Transverse colon (tissue), 4 donors: ENCODE measurements around the gene PPARD. TPM values are rescaled to one million over a fixed set of nuclear protein-coding genes. Genes with fewer than 3 reads are reported as not detected.

Experiments used
- DNase-seq: peaks from one replicate; pipeline ENCODE4 v3.0.0-alpha.2; 2019
- H3K27ac ChIP-seq, 4 donors: fragments of 200-600 bp; sonication (generic); 2 replicates each; pipeline ENCODE4 v1.5.1; 2016 to 2018; ENCODE audit warnings: inconsistent platforms in 4 of 4
- H3K27me3 ChIP-seq: fragments of 200-600 bp; sonication (generic); 2 replicates; pipeline ENCODE4 v1.5.1; 2017; ENCODE audit warnings: inconsistent platforms
- H3K36me3 ChIP-seq, 4 donors: fragments of 200-600 bp; sonication (generic); 2 replicates each; pipeline ENCODE4 v1.5.1; 2017 to 2019; ENCODE audit warnings: inconsistent platforms in 4 of 4
- H3K4me1 ChIP-seq, 4 donors: fragments of 200-600 bp; sonication (generic); 2 replicates each; pipeline ENCODE4 v1.5.1; 2017 to 2020; ENCODE audit warnings: inconsistent platforms in 4 of 4
- H3K4me3 ChIP-seq, 4 donors: fragments of 200-600 bp; sonication (generic); 1 replicate in 1 of 4; 2 replicates in 3 of 4; pipeline versions ENCODE4 v1.5.1 to v1.6.1; 2017 to 2019; ENCODE audit warnings: inconsistent platforms in 4 of 4
- H3K9me3 ChIP-seq, 2 donors: fragments of 200-600 bp; sonication (generic); 2 replicates each; pipeline ENCODE4 v1.5.1; 2017 to 2019; ENCODE audit warnings: inconsistent platforms in 2 of 2
- EP300 ChIP-seq: sonication (generic); formaldehyde crosslinking; IDR thresholded peaks from one replicate; pipeline ENCODE4 v1.6.1; 2017; ENCODE audit warnings: antibody characterized with exemption, low read depth
- POLR2A ChIP-seq: fragments of 450-650 bp; IDR thresholded peaks from one replicate; pipeline ENCODE4 v1.6.1; 2016; ENCODE audit warnings: antibody characterized with exemption, mild to moderate bottlenecking, moderate library complexity
- POLR2AphosphoS5 ChIP-seq, 3 donors: sonication (generic); formaldehyde crosslinking; IDR thresholded peaks; one replicate each; pipeline ENCODE4 v1.6.1; 2016; ENCODE audit warnings: antibody characterized with exemption in 3 of 3
- WGBS, 2 donors: methylation state at CpG; one replicate each; pipeline ENCODE4 v1.1.5; 2018; ENCODE audit warnings: low coverage in 1 of 2; 5-methylcytosine and 5-hydroxymethylcytosine counted together
- in situ Hi-C, 4 donors: fragments of 200-750 bp; cut with MboI; loops; one replicate each; pipeline versions ENCODE4 v1.15.0 to v1.15.1; 2017; ENCODE audit warnings: low sequenced_read_pairs in 3 of 4, low pct_ligation_motif_present in 1 of 4, low pct_unique_long_range_greater_than_20kb in 1 of 4
- intact Hi-C: fragments of 100-400 bp; cut with DNase I; formaldehyde crosslinking; loops from one replicate; pipeline ENCODE4 v1.15.1; 2023; ENCODE audit warnings: low total_unique reads
- total RNA-seq, 4 donors: library from RNA; depleted of rRNA; stranded (reverse); fragments of >200 nt; gene quantifications; one replicate each; pipeline ENCODE4 v1.1.0, GENCODE V29; 2016
- TF ChIP-seq, protein P1 (sequence below), 5 experiments: fragments of 200-600 bp in 3 of 5; fragments of 450-650 bp in 2 of 5; sonication (generic) in 3 of 5; IDR thresholded peaks; 1 replicate in 2 of 5; 2 replicates in 3 of 5; pipeline ENCODE4 v1.5.1; 2016 to 2017; ENCODE audit warnings: antibody characterized with exemption in 5 of 5, inconsistent platforms in 3 of 5, mild to moderate bottlenecking in 2 of 5, moderate library complexity in 1 of 5

The PPARD gene
- total RNA-seq, 4 donors from 2014 or later, result 19.8 to 110 (median 29.3) TPM

- TF ChIP-seq POLR2A (no peak), EP300 (no peak), POLR2AphosphoS5 (IDR thresholded peaks at IDR 0.05) (no peak)
- TF ChIP-seq, protein P1, sequence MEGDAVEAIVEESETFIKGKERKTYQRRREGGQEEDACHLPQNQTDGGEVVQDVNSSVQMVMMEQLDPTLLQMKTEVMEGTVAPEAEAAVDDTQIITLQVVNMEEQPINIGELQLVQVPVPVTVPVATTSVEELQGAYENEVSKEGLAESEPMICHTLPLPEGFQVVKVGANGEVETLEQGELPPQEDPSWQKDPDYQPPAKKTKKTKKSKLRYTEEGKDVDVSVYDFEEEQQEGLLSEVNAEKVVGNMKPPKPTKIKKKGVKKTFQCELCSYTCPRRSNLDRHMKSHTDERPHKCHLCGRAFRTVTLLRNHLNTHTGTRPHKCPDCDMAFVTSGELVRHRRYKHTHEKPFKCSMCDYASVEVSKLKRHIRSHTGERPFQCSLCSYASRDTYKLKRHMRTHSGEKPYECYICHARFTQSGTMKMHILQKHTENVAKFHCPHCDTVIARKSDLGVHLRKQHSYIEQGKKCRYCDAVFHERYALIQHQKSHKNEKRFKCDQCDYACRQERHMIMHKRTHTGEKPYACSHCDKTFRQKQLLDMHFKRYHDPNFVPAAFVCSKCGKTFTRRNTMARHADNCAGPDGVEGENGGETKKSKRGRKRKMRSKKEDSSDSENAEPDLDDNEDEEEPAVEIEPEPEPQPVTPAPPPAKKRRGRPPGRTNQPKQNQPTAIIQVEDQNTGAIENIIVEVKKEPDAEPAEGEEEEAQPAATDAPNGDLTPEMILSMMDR (IDR thresholded peaks at IDR 0.05), result no peak
- Histone ChIP-seq H3K9me3 (no peaks in the 10 kb centered on the region), H3K27ac (no peak overlapping the region), H3K36me3 (no peaks in the 10 kb centered on the region), H3K4me1 (peaks cover 3 to 24% (median 9%) of the 10 kb centered on the region in 4 donors), H3K27me3 (no peaks in the 10 kb centered on the region), H3K4me3 (no peak overlapping the region)
- 86 to 100% methylated on average over 1 to 10 of the region's 10 CpGs for WGBS, 2 donors
- in situ Hi-C loops (no loop called here), intact Hi-C loops (no loop called here)
- DNase-seq, result no peak
These were observed 21.0 kb downstream of the PPARD start for GRCh38 chr6:35363293-35363750.

DNA sequence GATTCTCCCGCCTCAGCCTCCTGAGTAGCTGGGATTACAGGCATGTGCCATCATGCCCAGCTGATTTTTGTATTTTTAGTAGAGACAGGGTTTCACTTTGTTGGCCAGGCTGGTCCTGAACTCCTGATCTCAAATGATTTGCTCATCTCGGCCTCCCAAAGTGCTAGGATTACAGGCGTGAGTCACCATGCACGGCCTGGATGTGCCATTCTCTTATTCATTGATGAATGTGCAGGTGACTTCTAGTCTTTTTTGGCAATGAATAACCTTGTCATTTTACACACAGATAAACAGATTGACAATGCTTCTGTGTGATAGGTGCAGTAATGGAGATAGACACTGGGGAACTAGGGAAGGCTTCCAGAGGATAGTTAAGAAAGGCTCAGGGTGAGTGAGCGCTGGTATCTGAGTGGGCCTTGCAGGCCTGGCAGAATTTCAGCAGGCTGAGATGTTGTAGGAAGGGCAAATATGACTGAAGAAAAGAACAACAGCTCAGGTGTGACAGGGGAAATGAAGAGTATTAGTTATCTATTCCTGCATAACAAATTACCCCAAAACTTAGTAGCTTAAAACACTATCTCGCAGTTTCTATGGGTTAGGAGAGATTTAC lies 23.3 kb downstream of the PPARD start:
- no peak for TF ChIP-seq POLR2AphosphoS5 (IDR thresholded peaks at IDR 0.05)
- TF ChIP-seq POLR2A, result no peak
- TF ChIP-seq, protein P1 (IDR thresholded peaks at IDR 0.05), result no peak
- no peak for TF ChIP-seq EP300
- H3K27ac ChIP-seq, result no peak overlapping the region
- DNase-seq, result no peak
- in situ Hi-C loops (no loop called here), intact Hi-C loops (no loop called here)
- no peak overlapping the region for H3K4me3 ChIP-seq
- H3K36me3 ChIP-seq, result no peaks in the 10 kb centered on the region
- 92 to 100% methylated on average over 4 to 6 of the region's 6 CpGs for WGBS, 2 donors
- H3K27me3 ChIP-seq, result no peaks in the 10 kb centered on the region
- H3K4me1 ChIP-seq, result peaks cover 5 to 31% (median 18%) of the 10 kb centered on the region in 4 donors
- H3K9me3 ChIP-seq, result no peaks in the 10 kb centered on the region

DNA sequence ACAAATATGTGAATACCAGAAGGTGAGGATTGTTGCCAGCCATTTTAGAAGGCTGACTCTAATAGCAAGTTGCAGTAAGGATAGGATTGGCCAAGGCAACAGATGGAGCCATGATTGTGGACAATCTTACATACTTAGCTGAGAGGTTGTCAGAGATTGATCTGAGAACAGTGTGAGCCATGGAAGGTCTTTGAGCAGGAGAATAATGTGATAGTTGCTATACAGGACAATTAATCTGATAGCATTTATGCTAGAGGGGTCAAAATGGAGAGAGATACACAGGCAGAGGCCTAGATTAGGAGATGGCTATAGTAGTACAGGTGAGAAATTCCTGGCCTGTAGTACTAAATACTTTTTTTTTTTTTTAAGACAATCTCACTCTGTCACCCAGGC lies 23.8 kb downstream of the PPARD start:
- TF ChIP-seq POLR2AphosphoS5 (IDR thresholded peaks at IDR 0.05), result no peak
- no peak for TF ChIP-seq EP300
- TF ChIP-seq POLR2A, result no peak
- TF ChIP-seq, protein P1 (IDR thresholded peaks at IDR 0.05), result no peak
- in situ Hi-C loops, result no loop called here

GRCh38 chr6:35367646-35368037 lies 25.3 kb downstream of the PPARD start:
- in situ Hi-C loops, result no loop called here
- no peak for DNase-seq
- WGBS, 2 donors, result 96 to 100% methylated on average over 1 to 5 of the region's 5 CpGs
- Histone ChIP-seq H3K4me3 (no peak overlapping the region), H3K27me3 (no peaks in the 10 kb centered on the region), H3K4me1 (peaks cover 3 to 43% (median 23%) of the 10 kb centered on the region in 4 donors), H3K9me3 (no peaks in the 10 kb centered on the region), H3K36me3 (no peaks in the 10 kb centered on the region), H3K27ac (no peak overlapping the region)
- TF ChIP-seq POLR2A, result no peak
- TF ChIP-seq, protein P1 (IDR thresholded peaks at IDR 0.05), result no peak
- TF ChIP-seq POLR2AphosphoS5 (IDR thresholded peaks at IDR 0.05), result no peak
- no peak for TF ChIP-seq EP300
- intact Hi-C loops, result no loop called here

More for the DNA sequence above, 23.8 kb downstream of the PPARD start:
- intact Hi-C loops, result no loop called here
- Histone ChIP-seq H3K36me3 (no peaks in the 10 kb centered on the region), H3K4me3 (no peak overlapping the region), H3K27me3 (no peaks in the 10 kb centered on the region), H3K27ac (no peak overlapping the region), H3K9me3 (no peaks in the 10 kb centered on the region), H3K4me1 (peaks cover 3 to 32% (median 20%) of the 10 kb centered on the region in 4 donors)
- no peak for DNase-seq
